Stimulated activated naive CD8-positive, alpha-beta T cell treated with anti-CD3 and anti-CD28 coated beads, Interleukin-15, Interleukin-2, amounts not matched to agents 100 U/mL and 50 U/mL, for 24 hours (primary cell): ENCODE data around the gene STRA6.
A peak's percentile ranks its signal among the peaks of the same experiment; 100 is the strongest.

Experiments used
- ATAC-seq: fragments of 150-1000 bp; cut with Tn5 transposase; one replicate; pipeline ENCODE4 v1.10.0; 2021
- DNase-seq: peaks from one replicate; pipeline ENCODE4 v3.0.0; 2021

The STRA6 gene

GRCh38 chr15:74131628-74132413 lies 70.8 kb downstream of the STRA6 start:
- no peak for ATAC-seq
- peak; percentile 8 for DNase-seq

DNA sequence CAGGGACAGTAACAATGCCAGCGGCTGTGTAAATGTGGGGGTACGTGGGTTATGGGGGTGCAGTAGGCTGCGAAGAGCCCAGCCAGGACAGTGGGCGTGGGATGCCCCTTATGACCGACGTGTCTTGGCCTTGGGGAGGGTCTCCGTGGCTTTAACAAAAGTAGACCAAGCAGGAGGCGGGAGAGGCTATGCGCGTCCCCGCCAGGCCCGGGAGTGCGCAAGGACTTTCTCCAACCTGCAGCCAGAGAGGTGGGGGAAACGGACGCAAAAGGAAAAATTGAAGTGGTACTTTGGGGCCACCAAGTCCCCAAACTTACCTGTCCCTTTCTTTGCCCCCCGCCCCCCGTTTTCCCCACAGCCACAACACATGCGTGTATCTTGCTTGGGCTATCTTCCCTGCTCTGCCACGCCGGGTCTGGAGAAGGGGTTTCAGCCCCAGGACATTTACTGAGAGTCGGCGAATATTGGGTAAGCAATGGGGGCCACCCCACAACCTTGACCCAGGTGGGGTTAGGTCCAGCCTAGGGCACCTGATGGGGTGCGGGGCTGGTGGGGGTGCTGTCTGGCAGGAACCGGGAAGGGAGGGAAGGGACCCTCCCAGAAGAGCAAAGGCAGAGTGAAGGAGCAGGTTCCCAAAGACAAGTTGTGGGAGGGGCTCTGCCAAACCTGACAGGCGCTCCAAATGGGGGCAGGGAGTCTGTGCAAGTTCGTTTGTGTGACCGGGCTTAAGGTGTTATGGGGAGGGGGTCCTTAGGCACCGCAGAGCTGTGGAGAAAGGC lies 71.5 kb downstream of the STRA6 start:
- DNase-seq (no peak), ATAC-seq (no peak)

DNA sequence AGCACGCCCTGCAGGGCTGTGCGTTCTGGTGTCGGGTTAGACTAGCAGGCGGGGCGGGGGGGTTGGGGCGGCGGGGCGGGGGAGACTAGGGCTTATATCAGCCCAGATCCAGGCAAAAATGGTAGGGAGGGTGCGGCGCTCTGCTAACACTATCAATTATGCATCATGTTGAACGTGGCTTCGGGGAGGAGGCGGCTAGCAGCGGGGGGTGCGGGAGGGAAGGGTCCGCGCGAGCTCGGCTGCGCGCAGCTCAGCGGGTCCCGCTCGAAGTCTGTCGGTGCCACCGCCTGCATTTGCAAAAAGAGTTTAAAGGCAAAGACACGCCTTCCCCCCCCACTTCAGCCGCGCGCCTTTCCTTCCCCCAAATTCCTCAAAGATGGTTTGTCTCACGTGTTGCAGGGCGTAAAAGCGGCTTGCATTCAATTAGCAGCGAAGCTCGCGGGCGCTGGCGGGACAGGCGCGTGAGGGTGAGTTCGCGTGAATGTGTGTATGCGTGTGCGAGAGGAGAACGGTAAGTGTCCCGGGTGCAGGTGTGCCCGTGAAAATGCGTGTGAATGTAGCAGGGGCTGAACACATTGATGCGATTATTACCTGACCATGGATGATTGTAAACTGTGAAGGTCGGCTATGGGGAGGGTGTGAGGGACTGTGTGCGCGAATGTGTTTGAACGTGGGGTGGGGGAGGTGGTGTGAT lies 72.3 kb downstream of the STRA6 start, which contains the start of gene ISLR2:
ISLR2 (plus strand) TSS at position 432 of the 694 bp plus-strand sequence. CDS start 2,169 bp downstream, outside the sequence.
- no peak for ATAC-seq
- DNase-seq = peak; percentile 8

- ATAC-seq = no peak
These were observed 72.9 kb downstream of the STRA6 start for GRCh38 chr15:74129586-74130154.

More at GRCh38 chr15:74129586-74130154, 72.9 kb downstream of the STRA6 start:
- DNase-seq = peak; percentile 12
